ENCODE data around the gene CERK.

Gene CERK

GRCh38 chr22:46703996-46704370 lies 34.1 kb downstream of the CERK start:
- no peak for DNase-seq

- DNase-seq, result no peak
Measured at GRCh38 chr22:46703171-46703995, 34.7 kb downstream of the CERK start.

- DNase-seq, result no peak
Measured at GRCh38 chr22:46701262-46701661, 36.8 kb downstream of the CERK start.

GRCh38 chr22:46699091-46699490 lies 39.0 kb downstream of the CERK start:
- no peak for DNase-seq

- DNase-seq, result no peak
Measured at GRCh38 chr22:46697811-46698515, 40.1 kb downstream of the CERK start.

GRCh38 chr22:46696614-46697013 lies 41.4 kb downstream of the CERK start:
- no peak for DNase-seq

- DNase-seq, result no peak
Measured at GRCh38 chr22:46696229-46696518, 41.9 kb downstream of the CERK start.

GRCh38 chr22:46695346-46696228 lies 42.5 kb downstream of the CERK start:
- DNase-seq, result no peak

- DNase-seq, result no peak
Measured at GRCh38 chr22:46694416-46695170, 43.5 kb downstream of the CERK start.

GRCh38 chr22:46693634-46694415 lies 44.2 kb downstream of the CERK start:
- peak in 5 of 58 donors; percentile 28 to 73 (median 49) for DNase-seq

- DNase-seq, result no peak
Measured at GRCh38 chr22:46691571-46691970, 46.5 kb downstream of the CERK start.

GRCh38 chr22:46690146-46690545 lies 47.9 kb downstream of the CERK start:
- no peak for DNase-seq

- no peak for DNase-seq
Measured at GRCh38 chr22:46688949-46689348, 49.1 kb downstream of the CERK start.

- no peak for DNase-seq
Measured at GRCh38 chr22:46687460-46687859, 50.6 kb downstream of the CERK start.

- DNase-seq, result no peak
Measured at GRCh38 chr22:46687048-46687444, 51.0 kb downstream of the CERK start.

GRCh38 chr22:46686221-46687047 lies 51.6 kb downstream of the CERK start:
- DNase-seq, result no peak

- no peak for DNase-seq
Measured at GRCh38 chr22:46684706-46685105, 53.3 kb downstream of the CERK start.

GRCh38 chr22:46682011-46682731 lies 55.9 kb downstream of the CERK start:
- DNase-seq, result no peak

- no peak for DNase-seq
Measured at GRCh38 chr22:46681010-46681409, 57.0 kb downstream of the CERK start.

All from anterior cingulate cortex (tissue), 58 donors.